Measurements from ENCODE around the gene MAP2K7.

MAP2K7 gene

DNA sequence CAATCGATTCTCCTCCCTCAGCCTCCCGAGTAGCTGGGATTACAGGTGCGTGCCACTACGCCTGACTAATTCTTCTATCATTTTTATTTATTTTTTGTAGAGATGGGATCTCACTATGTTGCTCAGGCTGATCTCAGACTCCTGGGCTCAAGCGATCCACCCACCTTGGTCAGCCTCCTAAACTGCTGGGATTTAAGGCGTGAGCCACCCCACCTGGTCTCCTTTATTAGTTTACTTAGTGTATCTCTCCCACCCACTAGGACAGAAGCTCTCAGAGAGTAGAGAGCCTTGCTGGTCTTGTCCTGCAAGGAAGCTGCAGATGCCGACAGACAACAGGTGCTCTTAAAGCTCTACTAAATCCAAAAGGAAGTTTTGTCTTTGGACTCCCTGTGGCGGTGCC lies 17.9 kb upstream of the MAP2K7 start:
- no peak for DNase-seq

DNA sequence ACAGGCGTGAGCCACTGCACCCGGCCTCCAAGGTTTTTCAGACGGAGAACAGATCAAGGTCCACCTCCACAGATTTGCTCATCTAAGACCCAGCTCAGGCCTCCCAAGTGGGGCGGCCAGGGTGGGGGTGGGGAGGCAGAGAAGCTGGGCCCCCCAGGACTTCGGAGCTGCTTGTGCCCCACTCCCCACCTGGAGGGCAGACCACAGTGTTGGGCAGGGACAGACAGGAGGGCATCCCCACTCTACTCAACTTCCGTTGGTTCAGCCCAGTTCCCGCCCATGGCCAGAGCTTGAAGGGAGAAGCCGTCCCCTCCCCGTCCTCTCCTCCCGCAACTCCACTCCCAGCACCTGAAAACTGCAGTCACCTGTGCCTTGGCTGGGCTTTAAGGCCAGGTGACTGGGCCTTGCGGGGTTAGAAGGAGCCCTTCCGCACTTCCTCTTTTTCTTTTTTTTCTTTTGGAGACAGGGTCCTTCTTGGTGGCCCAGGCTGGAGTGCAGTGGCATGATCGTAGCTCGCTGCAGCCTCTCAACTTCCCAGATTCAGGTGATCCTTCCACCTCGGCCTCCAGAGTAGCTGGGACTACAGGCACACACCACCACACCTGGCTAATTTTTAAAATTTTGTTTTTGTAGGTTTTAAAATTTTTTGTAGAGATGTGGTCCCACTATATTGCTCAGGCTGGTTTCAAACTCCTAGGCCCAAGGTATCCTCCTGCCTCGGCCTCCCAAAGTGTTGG lies 16.1 kb upstream of the MAP2K7 start:
- no peak for DNase-seq

DNA sequence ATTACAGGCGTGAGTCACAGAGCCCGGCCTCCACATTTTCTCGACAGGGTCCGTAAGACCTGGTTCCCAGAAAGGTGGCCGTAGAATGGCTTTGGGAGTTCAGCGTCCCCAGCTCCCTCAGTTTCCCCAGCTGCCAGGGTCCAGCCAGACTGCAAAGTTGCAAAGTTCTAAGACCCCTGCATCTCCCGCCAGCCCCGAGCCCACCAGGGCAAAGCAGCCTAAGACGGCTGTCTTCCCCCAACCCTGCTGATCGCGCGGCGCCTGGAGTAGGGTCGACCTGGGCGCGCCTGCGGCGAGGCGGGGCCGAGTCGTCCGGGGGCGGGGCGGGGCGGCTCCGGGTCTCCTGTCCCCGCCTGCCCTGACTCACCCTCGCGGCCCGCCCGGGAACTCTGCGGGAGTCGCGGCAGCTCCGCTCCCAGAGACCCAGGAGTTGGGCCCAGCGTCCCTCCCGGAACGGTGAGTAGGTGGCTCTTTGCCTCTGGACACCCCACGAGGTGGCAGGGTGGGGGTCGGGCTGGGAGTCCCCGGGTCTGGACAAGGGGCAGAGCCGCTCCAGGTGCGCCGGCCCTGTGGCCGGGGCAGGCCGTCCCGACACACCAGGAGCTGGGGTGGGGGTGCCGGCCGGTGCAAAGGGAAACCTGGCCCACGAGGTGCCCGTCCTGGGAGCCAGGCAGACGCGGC lies 15.4 kb upstream of the MAP2K7 start, which contains the start of gene LRRC8E:
TSS of gene LRRC8E (plus strand) at position 366 of the 681 bp plus-strand sequence. CDS start 7,094 bp downstream, outside the sequence.
- peak; percentile 45 to 86 (median 66) for DNase-seq

GRCh38 chr19:7888826-7889217 lies 14.9 kb upstream of the MAP2K7 start:
- no peak for DNase-seq

GRCh38 chr19:7893362-7894101 lies 10.1 kb upstream of the MAP2K7 start:
- DNase-seq: peak; percentile 52 to 64 (median 56)

GRCh38 chr19:7894612-7895309 lies 8.9 kb upstream of the MAP2K7 start:
- no peak for DNase-seq

- DNase-seq: no peak
Measured at GRCh38 chr19:7895565-7895964, 8.1 kb upstream of the MAP2K7 start.

- no peak for DNase-seq
Measured at GRCh38 chr19:7897292-7897691, 6.4 kb upstream of the MAP2K7 start.

GRCh38 chr19:7898967-7899366 lies 4.7 kb upstream of the MAP2K7 start:
- DNase-seq: no peak

DNA sequence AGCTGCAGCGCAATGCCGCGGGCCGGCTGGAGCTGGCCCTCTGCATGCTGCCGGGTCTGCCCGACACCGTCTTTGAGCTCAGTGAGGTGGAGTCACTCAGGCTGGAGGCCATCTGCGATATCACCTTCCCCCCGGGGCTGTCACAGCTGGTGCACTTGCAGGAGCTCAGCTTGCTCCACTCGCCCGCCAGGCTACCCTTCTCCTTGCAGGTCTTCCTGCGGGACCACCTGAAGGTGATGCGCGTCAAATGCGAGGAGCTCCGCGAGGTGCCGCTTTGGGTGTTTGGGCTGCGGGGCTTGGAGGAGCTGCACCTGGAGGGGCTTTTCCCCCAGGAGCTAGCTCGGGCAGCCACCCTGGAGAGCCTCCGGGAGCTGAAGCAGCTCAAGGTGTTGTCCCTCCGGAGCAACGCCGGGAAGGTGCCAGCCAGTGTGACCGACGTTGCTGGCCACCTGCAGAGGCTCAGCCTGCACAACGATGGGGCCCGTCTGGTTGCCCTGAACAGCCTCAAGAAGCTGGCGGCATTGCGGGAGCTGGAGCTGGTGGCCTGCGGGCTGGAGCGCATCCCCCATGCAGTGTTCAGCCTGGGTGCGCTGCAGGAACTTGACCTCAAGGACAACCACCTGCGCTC lies 3.8 kb upstream of the MAP2K7 start:
- no peak for DNase-seq

GRCh38 chr19:7900401-7900870 lies 3.2 kb upstream of the MAP2K7 start:
- no peak for DNase-seq

DNA sequence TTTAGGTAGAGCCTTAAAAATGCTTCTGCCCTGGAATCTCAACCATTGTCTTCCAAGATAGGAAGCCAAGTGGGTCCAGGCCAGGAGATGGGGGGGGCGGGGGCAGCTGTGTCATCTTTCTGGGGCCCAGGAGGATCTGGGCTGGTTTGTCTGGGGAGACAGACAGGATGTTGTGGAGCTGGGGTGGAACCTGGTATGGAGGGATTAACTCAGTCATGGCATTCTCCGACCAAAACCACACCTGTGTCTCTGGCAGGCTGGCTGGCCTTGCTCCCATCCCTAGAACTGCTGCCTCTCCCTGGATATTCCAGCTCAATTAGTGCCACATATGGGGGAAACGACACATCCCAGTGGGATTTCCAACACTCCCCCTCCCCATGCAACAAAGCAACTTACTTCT lies 2.7 kb upstream of the MAP2K7 start:
- no peak for DNase-seq

- no peak for DNase-seq
Measured at GRCh38 chr19:7901337-7901736, 2.3 kb upstream of the MAP2K7 start.

- DNase-seq: no peak
Measured at GRCh38 chr19:7902796-7903243, 857 bp upstream of the MAP2K7 start.

DNA sequence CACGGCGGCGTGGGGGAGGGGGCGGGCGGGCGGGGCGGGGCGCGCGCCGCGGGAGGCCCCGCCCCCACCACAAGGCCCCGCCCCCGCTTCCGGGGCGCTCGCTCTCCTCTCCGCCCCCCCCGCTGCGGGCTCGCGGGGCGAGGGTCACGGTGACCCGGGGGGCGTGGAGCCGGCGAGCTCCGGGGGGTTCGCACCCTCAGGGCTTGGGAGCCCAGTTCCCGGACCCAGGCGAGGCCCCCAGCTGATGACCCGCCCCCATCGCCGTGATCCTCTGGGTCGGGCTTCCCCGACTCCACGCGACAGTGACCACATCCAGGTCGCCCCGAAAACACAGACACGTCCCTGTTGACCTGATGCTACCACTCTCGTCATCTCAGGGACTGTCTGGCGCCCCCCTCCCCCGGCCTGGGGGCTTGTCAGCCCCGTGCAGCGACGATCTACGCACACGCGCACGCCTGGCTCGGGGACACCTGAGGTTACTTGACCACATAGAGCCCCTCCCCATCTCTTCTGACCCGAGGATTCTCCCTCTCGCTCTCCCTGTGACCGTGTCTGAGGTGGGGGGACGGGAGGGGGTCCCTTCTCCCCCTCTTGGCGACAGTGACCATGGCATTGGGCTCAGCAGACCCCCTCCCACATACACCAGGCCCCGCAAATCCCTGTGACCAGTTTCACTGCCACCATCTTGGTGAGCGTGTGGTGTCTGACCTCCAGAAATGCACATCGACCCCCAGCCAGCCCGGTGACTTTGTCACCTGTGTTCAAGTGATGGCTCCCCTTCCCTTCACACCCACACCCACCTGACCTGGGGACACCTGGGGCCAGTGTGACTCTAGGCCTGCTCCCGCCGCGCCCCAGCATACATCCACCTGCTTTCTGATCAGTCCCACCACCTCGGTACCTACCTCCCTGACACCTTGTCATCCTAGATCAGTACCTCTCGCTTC lies 670 bp downstream of the MAP2K7 start:
- DNase-seq: peak; percentile 51 to 89 (median 71)

GRCh38 chr19:7905268-7905667 lies 1.6 kb downstream of the MAP2K7 start:
- no peak for DNase-seq

- DNase-seq: no peak
Measured at GRCh38 chr19:7905859-7906258, 2.2 kb downstream of the MAP2K7 start.

GRCh38 chr19:7907122-7907521 lies 3.4 kb downstream of the MAP2K7 start:
- DNase-seq: no peak

GRCh38 chr19:7907544-7907943 lies 3.9 kb downstream of the MAP2K7 start:
- no peak for DNase-seq

DNA sequence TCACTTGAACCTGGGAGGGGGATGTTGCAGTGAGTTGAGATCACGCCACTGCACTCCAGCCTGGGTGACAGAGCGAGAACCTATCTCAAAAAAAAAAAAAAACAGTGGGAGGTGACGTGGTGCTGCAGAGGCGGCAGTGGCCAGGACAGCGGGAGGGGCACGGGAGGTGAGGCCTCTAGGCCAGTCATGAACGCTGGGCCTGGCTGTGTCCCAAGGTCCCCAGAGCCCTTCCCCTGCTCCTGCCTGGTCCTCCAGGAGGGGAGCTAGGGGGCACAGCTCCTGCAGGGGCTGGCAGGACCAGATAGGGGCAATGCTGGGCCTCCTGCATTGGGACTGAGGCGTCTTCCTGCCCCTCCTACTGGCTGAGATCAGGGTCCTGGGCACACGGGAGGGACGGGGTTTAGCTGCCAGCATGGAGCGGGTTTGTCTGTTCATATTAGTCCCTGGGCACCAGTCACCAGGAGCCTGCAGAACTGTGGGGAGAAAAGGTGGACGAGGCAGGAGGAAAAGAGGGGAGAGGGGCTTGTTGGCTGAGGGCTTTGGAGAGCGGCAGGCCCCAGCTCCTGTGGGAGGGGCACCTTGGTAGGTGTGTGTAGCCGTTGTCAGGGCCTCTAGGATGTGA lies 4.5 kb downstream of the MAP2K7 start:
- DNase-seq: no peak

Measured in suppressor macrophage treated with lipopolysaccharide for 1 hour (primary cell).